Measurements from ENCODE around the gene ZNF530.
A peak's percentile ranks its signal among the peaks of the same experiment; 100 is the strongest.

ZNF530 gene

DNA sequence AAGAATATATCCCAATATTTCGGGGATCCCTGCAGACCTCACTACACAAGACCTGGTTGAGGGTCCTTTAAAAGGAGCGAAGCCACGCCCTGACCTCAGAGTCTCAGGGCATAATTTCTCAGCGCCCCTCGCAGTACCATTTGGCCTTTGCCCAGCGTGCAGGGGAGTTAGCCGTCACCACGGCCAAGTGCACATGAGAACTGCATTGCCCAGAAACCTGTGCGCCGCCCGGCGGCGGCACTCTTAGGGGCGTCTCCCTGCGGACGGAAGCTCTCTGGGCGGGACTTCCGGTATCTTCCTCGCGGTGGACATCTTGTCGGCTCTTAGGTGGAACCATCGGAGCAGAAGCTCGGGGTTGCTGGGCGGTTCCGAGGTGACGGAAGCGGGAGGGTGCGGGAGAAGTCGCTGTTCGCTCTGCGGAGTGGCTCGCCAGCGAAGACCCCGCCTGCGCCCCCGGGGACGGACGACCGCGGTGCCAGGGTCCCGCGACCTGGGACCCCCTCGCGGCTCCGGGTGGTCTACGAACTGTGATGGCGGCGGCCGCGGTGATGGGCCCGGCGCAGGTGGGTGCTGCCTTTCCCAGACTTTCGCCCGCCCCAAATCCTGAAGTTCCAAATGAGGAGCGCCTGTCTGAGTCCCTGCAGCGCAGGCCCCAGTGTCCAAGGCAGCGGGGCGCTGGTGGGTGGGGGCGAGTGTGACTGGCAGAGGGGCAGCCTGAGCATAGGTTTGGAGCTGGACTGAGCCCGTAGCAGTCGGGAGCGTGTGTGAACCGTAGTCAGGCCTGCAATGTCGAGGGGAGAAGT, 14.5 kb downstream of the ZNF530 start, which contains the start of gene ZNF134:
Gene ZNF134, plus strand, starts transcription at position 302 of the 803 bp plus-strand sequence. CDS start 5,227 bp downstream, outside the sequence.
- peaks cover 36 to 37% of the 10 kb centered on the region in 2 donors for H3K36me3 ChIP-seq (ENCODE audit: control insufficient read depth in 2 of 2, insufficient read depth in 2 of 2, low read length in 2 of 2)
- H3K4me3 ChIP-seq (ENCODE audit: low read length in 2 of 2), result peak within 1 kb of the TSS; percentile 78 to 99
- H3K9ac ChIP-seq (ENCODE audit: low read length in 2 of 2), result peak within 1 kb of the TSS; percentile 81 to 83
- peaks cover 40 to 47% of the 10 kb centered on the region in 2 donors for H3K9me3 ChIP-seq (ENCODE audit: control insufficient read depth in 2 of 2, low read length in 2 of 2)
- no peaks in the 10 kb centered on the region for H3K27me3 ChIP-seq (ENCODE audit: control insufficient read depth in 1 of 2, insufficient read depth in 2 of 2, low read length in 2 of 2)
- peak within 1 kb of the TSS; percentile 62 for H3K27ac ChIP-seq (ENCODE audit: low read length)
- H3K4me1 ChIP-seq (ENCODE audit: control insufficient read depth, insufficient read depth, low read length), result peaks cover 9% of the 10 kb centered on the region

DNA sequence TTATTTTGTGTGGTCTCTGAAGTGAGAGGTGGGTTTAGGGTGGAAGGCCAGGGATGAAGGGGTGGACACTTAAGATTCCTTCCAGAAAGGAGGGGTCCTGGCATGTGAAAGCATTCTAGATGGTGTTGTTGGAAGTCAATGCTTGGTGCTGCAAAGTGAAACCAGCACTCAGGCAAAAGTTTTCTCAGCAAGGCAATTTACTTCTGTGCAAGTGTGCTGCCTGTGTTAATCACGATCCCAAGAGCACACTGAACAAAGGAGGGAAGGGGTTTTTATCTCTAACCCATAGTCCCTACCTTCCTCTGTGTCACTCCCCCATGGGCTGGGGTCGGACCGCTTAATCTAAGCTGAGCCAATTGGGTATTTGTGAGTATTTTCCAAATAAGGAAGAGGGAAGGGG, 15.7 kb downstream of the ZNF530 start:
- peak overlapping the region; percentile 78 to 99 for H3K4me3 ChIP-seq (ENCODE audit: low read length in 2 of 2)
- peaks cover 9% of the 10 kb centered on the region for H3K4me1 ChIP-seq (ENCODE audit: control insufficient read depth, insufficient read depth, low read length)
- H3K27ac ChIP-seq (ENCODE audit: low read length), result no peak overlapping the region
- no peak overlapping the region for H3K9ac ChIP-seq (ENCODE audit: low read length in 2 of 2)
- no peaks in the 10 kb centered on the region for H3K27me3 ChIP-seq (ENCODE audit: control insufficient read depth in 1 of 2, insufficient read depth in 2 of 2, low read length in 2 of 2)
- peaks cover 48 to 49% of the 10 kb centered on the region in 2 donors for H3K36me3 ChIP-seq (ENCODE audit: control insufficient read depth in 2 of 2, insufficient read depth in 2 of 2, low read length in 2 of 2)
- peaks cover 49 to 59% of the 10 kb centered on the region in 2 donors for H3K9me3 ChIP-seq (ENCODE audit: control insufficient read depth in 2 of 2, low read length in 2 of 2)

DNA sequence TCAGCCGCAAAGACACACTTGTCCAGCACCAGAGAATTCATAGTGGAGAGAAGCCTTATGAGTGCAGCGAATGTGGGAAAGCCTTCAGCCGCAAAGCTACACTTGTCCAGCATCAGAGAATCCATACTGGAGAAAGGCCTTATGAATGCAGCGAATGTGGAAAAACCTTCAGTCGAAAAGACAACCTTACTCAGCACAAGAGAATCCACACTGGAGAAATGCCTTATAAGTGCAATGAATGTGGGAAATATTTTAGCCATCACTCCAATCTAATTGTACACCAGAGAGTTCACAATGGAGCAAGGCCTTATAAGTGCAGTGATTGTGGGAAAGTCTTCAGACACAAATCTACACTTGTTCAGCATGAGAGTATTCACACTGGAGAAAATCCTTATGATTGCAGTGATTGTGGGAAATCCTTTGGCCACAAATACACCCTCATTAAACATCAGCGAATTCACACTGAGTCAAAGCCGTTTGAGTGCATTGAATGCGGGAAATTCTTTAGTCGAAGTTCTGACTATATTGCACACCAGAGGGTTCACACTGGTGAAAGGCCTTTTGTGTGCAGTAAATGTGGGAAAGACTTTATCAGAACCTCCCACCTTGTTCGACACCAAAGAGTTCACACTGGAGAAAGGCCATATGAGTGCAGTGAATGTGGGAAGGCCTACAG, 21.1 kb downstream of the ZNF530 start:
- Histone ChIP-seq H3K4me3 (ENCODE audit: low read length in 2 of 2) (peak overlapping the region; percentile 1 to 45), H3K27me3 (ENCODE audit: control insufficient read depth in 1 of 2, insufficient read depth in 2 of 2, low read length in 2 of 2) (no peaks in the 10 kb centered on the region), H3K9ac (ENCODE audit: low read length in 2 of 2) (no peak overlapping the region), H3K27ac (ENCODE audit: low read length) (no peak overlapping the region), H3K36me3 (ENCODE audit: control insufficient read depth in 2 of 2, insufficient read depth in 2 of 2, low read length in 2 of 2) (peaks cover 71 to 79% of the 10 kb centered on the region in 2 donors), H3K4me1 (ENCODE audit: control insufficient read depth, insufficient read depth, low read length) (no peaks in the 10 kb centered on the region), H3K9me3 (ENCODE audit: control insufficient read depth in 2 of 2, low read length in 2 of 2) (peaks cover 79 to 85% of the 10 kb centered on the region in 2 donors)

DNA sequence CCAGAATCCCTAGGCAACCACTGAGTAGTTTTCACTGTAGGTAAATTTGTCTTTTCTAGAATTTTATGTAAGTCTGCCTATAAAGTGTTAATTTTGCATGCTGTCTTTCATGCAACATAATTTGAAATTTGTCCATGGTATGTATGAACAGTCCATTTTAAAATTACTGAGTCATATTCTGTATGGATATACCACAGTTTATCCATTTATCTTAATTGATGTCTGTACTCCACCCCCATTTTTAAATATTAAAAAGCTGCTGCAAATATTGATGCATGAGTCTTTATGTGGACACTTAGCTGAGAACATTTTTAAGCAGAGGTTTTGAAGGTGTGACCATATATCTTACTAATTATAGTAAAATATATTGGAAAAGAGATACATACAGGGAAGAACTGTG, 23.4 kb downstream of the ZNF530 start:
- Histone ChIP-seq H3K4me3 (ENCODE audit: low read length in 2 of 2) (no peak overlapping the region), H3K9ac (ENCODE audit: low read length in 2 of 2) (no peak overlapping the region), H3K9me3 (ENCODE audit: control insufficient read depth in 2 of 2, low read length in 2 of 2) (peaks cover 56 to 67% of the 10 kb centered on the region in 2 donors), H3K4me1 (ENCODE audit: control insufficient read depth, insufficient read depth, low read length) (no peaks in the 10 kb centered on the region), H3K36me3 (ENCODE audit: control insufficient read depth in 2 of 2, insufficient read depth in 2 of 2, low read length in 2 of 2) (peaks cover 50 to 57% of the 10 kb centered on the region in 2 donors), H3K27ac (ENCODE audit: low read length) (no peak overlapping the region), H3K27me3 (ENCODE audit: control insufficient read depth in 1 of 2, insufficient read depth in 2 of 2, low read length in 2 of 2) (no peaks in the 10 kb centered on the region)

DNA sequence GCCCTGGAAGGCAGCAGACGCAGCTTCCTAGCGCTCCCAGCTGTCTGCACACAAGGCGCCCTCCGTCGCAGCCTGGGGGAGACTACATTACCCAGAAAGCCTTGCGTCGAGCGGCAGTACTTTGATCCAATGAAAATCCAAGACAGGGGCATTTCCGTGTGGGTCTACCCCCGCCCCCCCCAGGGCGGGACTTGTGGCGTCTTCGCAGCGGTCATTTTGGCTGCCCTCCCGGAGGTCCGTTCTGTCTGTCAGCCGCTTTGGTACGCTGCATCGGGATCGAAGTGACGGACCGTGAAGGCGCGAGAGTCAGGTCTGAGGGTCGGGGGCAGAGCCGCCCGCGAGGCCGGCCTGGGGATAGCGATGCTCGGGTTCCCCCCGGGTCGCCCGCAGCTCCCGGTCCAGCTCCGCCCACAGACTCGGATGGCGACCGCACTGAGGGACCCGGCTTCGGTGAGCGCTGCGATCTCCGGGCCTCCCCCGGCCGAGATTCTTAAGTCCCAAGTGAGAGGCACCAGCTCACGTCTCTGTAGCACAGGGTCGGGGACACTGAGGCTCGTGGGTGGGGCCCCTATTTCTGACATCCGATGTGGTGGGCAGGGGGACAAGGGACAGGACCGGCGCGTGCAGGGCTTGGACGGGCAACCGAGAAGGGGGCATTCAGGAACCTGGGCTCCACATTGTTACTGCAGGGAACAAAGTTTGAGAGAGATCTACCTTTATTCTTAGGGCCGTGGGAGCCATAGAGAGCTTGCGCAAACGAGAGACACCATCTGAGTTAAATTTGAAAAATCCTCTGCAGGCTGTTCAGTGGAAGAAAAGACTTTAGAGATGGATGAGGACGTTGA, 33.5 kb downstream of the ZNF530 start, which contains the start of gene ZNF211:
Gene ZNF211, plus strand, starts transcription at position 182 of the 845 bp plus-strand sequence. Its CDS starts 179 bp downstream, at position 361.
- peaks cover 5% of the 10 kb centered on the region for H3K4me1 ChIP-seq (ENCODE audit: control insufficient read depth, insufficient read depth, low read length)
- H3K9ac ChIP-seq (ENCODE audit: low read length in 2 of 2), result peak within 1 kb of the TSS; percentile 74 to 88
- peaks cover 13 to 22% of the 10 kb centered on the region in 2 donors for H3K36me3 ChIP-seq (ENCODE audit: control insufficient read depth in 2 of 2, insufficient read depth in 2 of 2, low read length in 2 of 2)
- peak within 1 kb of the TSS; percentile 69 for H3K27ac ChIP-seq (ENCODE audit: low read length)
- H3K27me3 ChIP-seq (ENCODE audit: control insufficient read depth in 1 of 2, insufficient read depth in 2 of 2, low read length in 2 of 2), result no peaks in the 10 kb centered on the region
- peaks cover 9% of the 10 kb centered on the region in 2 donors for H3K9me3 ChIP-seq (ENCODE audit: control insufficient read depth in 2 of 2, low read length in 2 of 2)
- H3K4me3 ChIP-seq (ENCODE audit: low read length in 2 of 2), result peak within 1 kb of the TSS; percentile 85 to 93

DNA sequence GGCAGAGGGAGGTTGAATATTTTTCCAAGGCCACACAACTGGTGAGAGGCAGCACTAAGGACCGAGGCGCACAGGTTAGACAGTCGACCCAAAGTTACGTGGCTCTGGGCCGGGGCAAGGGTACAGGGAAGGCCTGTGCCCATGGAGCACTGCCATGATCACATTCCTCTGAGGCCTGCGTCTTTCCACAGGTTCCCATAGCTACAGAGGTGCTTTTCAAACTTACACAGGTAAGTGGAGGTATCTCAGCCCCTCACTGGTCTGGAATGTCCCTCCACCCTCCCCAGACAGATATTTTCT, 34.1 kb downstream of the ZNF530 start:
- Histone ChIP-seq H3K4me1 (ENCODE audit: control insufficient read depth, insufficient read depth, low read length) (peaks cover 5% of the 10 kb centered on the region), H3K27me3 (ENCODE audit: control insufficient read depth in 1 of 2, insufficient read depth in 2 of 2, low read length in 2 of 2) (no peaks in the 10 kb centered on the region), H3K9me3 (ENCODE audit: control insufficient read depth in 2 of 2, low read length in 2 of 2) (peaks cover 7 to 9% of the 10 kb centered on the region in 2 donors), H3K36me3 (ENCODE audit: control insufficient read depth in 2 of 2, insufficient read depth in 2 of 2, low read length in 2 of 2) (peaks cover 15 to 26% of the 10 kb centered on the region in 2 donors), H3K27ac (ENCODE audit: low read length) (no peak overlapping the region), H3K9ac (ENCODE audit: low read length in 2 of 2) (peak overlapping the region; percentile 74 to 88), H3K4me3 (ENCODE audit: low read length in 2 of 2) (peak overlapping the region; percentile 85 to 93)

DNA sequence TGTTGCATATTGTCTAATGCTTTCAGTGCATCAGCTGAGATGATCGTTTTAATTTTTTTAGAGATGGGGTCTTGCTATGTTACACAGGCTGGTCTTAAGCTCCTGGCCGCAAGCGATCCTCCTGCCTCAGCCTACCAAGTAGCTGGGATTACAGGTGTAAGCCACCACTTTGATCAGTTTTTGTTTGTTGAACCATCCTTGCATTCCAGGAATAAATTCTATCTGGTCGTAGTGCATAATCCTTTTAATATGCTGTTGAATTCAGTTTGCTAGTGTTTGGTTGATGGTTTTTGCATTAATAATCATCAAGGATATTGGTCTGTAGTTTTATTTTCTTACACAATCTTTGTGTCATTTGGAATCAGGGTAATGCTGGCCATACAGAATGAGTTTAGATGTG, 37.7 kb downstream of the ZNF530 start:
- Histone ChIP-seq H3K4me3 (ENCODE audit: low read length in 2 of 2) (no peak overlapping the region), H3K9me3 (ENCODE audit: control insufficient read depth in 2 of 2, low read length in 2 of 2) (peaks cover 28 to 32% of the 10 kb centered on the region in 2 donors), H3K27me3 (ENCODE audit: control insufficient read depth in 1 of 2, insufficient read depth in 2 of 2, low read length in 2 of 2) (no peaks in the 10 kb centered on the region), H3K4me1 (ENCODE audit: control insufficient read depth, insufficient read depth, low read length) (peaks cover 5% of the 10 kb centered on the region), H3K27ac (ENCODE audit: low read length) (no peak overlapping the region), H3K9ac (ENCODE audit: low read length in 2 of 2) (no peak overlapping the region), H3K36me3 (ENCODE audit: control insufficient read depth in 2 of 2, insufficient read depth in 2 of 2, low read length in 2 of 2) (peaks cover 48 to 56% of the 10 kb centered on the region in 2 donors)

DNA sequence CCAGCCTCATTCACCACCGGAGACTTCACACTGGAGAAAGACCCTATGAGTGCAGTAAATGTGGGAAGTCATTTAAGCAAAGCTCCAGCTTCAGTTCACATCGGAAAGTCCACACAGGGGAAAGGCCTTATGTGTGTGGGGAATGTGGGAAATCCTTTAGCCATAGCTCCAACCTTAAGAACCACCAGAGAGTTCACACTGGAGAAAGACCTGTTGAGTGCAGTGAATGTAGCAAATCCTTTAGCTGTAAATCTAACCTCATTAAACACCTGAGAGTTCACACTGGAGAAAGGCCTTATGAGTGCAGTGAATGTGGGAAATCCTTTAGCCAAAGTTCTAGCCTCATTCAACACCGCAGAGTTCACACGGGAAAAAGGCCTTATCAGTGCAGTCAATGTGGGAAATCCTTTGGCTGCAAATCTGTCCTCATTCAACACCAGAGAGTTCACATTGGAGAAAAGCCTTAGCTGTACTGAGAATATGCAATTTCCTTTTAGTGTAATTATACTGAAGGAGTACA, 42.1 kb downstream of the ZNF530 start:
- no peaks in the 10 kb centered on the region for H3K4me1 ChIP-seq (ENCODE audit: control insufficient read depth, insufficient read depth, low read length)
- H3K9ac ChIP-seq (ENCODE audit: low read length in 2 of 2), result no peak overlapping the region
- peaks cover 46 to 51% of the 10 kb centered on the region in 2 donors for H3K36me3 ChIP-seq (ENCODE audit: control insufficient read depth in 2 of 2, insufficient read depth in 2 of 2, low read length in 2 of 2)
- H3K4me3 ChIP-seq (ENCODE audit: low read length in 2 of 2), result peak overlapping the region in 1 of 2 donors; percentile 15
- no peaks in the 10 kb centered on the region for H3K27me3 ChIP-seq (ENCODE audit: control insufficient read depth in 1 of 2, insufficient read depth in 2 of 2, low read length in 2 of 2)
- H3K27ac ChIP-seq (ENCODE audit: low read length), result no peak overlapping the region
- H3K9me3 ChIP-seq (ENCODE audit: control insufficient read depth in 2 of 2, low read length in 2 of 2), result peaks cover 39 to 41% of the 10 kb centered on the region in 2 donors

DNA sequence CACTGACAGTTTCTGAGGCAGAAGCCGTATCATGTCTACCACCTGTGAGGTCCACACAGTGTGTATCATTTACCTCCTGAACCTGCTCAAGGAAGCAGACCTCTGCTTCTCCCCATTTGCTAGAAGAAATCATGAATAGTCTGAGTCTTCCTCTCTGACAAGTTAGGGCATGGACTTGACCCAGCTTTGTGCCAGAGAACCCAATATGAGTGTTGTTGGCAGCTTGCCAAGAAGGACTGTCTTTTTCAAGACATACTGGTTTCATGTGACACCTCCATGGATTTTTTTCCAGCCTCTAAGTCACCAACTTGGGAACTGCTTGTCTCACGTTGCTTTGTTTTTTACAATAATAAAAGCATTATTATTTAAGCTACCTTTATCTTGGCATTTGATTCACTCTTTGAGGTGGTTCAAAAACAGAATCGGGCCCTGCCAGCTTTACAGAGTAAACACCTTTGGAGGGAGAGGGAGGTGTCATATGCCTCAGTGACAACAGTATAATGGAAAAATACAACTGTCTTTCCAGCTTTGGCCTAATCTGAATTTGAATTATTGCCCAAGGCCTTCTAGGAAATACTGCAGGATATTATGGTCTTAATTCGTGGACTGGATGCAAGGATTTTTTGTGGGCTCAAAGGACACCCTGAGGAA, 42.8 kb downstream of the ZNF530 start:
- no peaks in the 10 kb centered on the region for H3K4me1 ChIP-seq (ENCODE audit: control insufficient read depth, insufficient read depth, low read length)
- peak overlapping the region in 1 of 2 donors; percentile 15 for H3K4me3 ChIP-seq (ENCODE audit: low read length in 2 of 2)
- H3K9ac ChIP-seq (ENCODE audit: low read length in 2 of 2), result no peak overlapping the region
- peaks cover 42 to 45% of the 10 kb centered on the region in 2 donors for H3K36me3 ChIP-seq (ENCODE audit: control insufficient read depth in 2 of 2, insufficient read depth in 2 of 2, low read length in 2 of 2)
- H3K9me3 ChIP-seq (ENCODE audit: control insufficient read depth in 2 of 2, low read length in 2 of 2), result peaks cover 34 to 41% of the 10 kb centered on the region in 2 donors
- H3K27ac ChIP-seq (ENCODE audit: low read length), result no peak overlapping the region
- no peaks in the 10 kb centered on the region for H3K27me3 ChIP-seq (ENCODE audit: control insufficient read depth in 1 of 2, insufficient read depth in 2 of 2, low read length in 2 of 2)

Data from stomach smooth muscle (tissue), 2 donors.